OCI-LY3 (cell line): Measurements from ENCODE around the gene CD101.

Experiments used
- H2AFZ ChIP-seq: fragments of 200-600, 300-600 bp; shearing (Covaris generic); 2 replicates; pipeline ENCODE4 v1.6.0; 2014; ENCODE audit warnings: antibody characterized with exemption, low read depth, low read length
- H3K27ac ChIP-seq: fragments of 200-600, 300-600 bp; sonication (generic); 2 replicates; pipeline ENCODE4 v1.5.1; 2014; ENCODE audit warnings: mild to moderate bottlenecking, low read length, moderate library complexity, mixed read lengths
- H3K27me3 ChIP-seq: fragments of 200-600, 300-600 bp; sonication (generic); 2 replicates; pipeline ENCODE4 v1.6.1; 2014; ENCODE audit warnings: low read depth, low read length, mixed read lengths
- H3K36me3 ChIP-seq: fragments of 200-600, 300-600 bp; sonication (generic); replicated peaks from 2 replicates; pipeline ENCODE3; 2014; ENCODE audit warnings: low read depth, low read length, mixed read lengths
- H3K4me1 ChIP-seq: fragments of 300-600, 200-600 bp; sonication (generic); 2 replicates; pipeline ENCODE4 v1.6.1; 2014; ENCODE audit warnings: low read length, mixed read lengths
- H3K4me2 ChIP-seq: fragments of 200-600, 300-600 bp; sonication (generic); 2 replicates; pipeline ENCODE4 v1.6.1; 2014; ENCODE audit warnings: low read length, mixed read lengths
- H3K4me3 ChIP-seq: fragments of 300-600, 200-600 bp; sonication (generic); 2 replicates; pipeline ENCODE4 v1.5.1; 2014; ENCODE audit warnings: antibody characterized with exemption, mild to moderate bottlenecking, low read length, moderate library complexity
- H3K79me2 ChIP-seq: fragments of 300-600, 200-600 bp; shearing (Covaris generic); 2 replicates; pipeline ENCODE4 v1.6.1; 2014; ENCODE audit warnings: mild to moderate bottlenecking, low read length, mixed read lengths
- H3K9ac ChIP-seq: fragments of 300-600, 200-600 bp; shearing (Covaris generic); 2 replicates; pipeline ENCODE4 v1.6.0; 2014; ENCODE audit warnings: mild to moderate bottlenecking, low read length, moderate library complexity
- H3K9me3 ChIP-seq: fragments of 200-600, 300-600 bp; shearing (Covaris generic); 2 replicates; pipeline ENCODE4 v1.6.1; 2014; ENCODE audit warnings: low read length, mixed read lengths; ENCODE audit not compliant: insufficient read depth
- H4K20me1 ChIP-seq: fragments of 200-600, 300-600 bp; sonication (generic); 2 replicates; pipeline ENCODE4 v1.6.1; 2016; ENCODE audit warnings: low read length, mixed read lengths; ENCODE audit not compliant: insufficient read depth
- EZH2phosphoT487 ChIP-seq: fragments of 200-600 bp; shearing (Covaris generic); IDR thresholded peaks from 2 replicates; pipeline ENCODE4 v1.6.1; 2018; ENCODE audit warnings: antibody characterized with exemption, mixed run types, low read depth
- TF ChIP-seq, protein P1 (sequence below): fragments of 200-600, 300-600 bp; sonication (generic); IDR thresholded peaks from 2 replicates; pipeline ENCODE4 v1.5.1; 2014; ENCODE audit warnings: antibody characterized with exemption, low read length, low read depth

Gene CD101

GRCh38 chr1:116956378-116956777 lies 45.2 kb upstream of the CD101 start:
- no peaks in the 10 kb centered on the region for H4K20me1 ChIP-seq
- H3K79me2 ChIP-seq: no peaks in the 10 kb centered on the region
- no peak overlapping the region for H3K27ac ChIP-seq
- H2AFZ ChIP-seq: no peak overlapping the region
- no peaks in the 10 kb centered on the region for H3K4me1 ChIP-seq
- H3K4me2 ChIP-seq: no peak overlapping the region
- no peak overlapping the region for H3K9ac ChIP-seq
- TF ChIP-seq, protein P1, sequence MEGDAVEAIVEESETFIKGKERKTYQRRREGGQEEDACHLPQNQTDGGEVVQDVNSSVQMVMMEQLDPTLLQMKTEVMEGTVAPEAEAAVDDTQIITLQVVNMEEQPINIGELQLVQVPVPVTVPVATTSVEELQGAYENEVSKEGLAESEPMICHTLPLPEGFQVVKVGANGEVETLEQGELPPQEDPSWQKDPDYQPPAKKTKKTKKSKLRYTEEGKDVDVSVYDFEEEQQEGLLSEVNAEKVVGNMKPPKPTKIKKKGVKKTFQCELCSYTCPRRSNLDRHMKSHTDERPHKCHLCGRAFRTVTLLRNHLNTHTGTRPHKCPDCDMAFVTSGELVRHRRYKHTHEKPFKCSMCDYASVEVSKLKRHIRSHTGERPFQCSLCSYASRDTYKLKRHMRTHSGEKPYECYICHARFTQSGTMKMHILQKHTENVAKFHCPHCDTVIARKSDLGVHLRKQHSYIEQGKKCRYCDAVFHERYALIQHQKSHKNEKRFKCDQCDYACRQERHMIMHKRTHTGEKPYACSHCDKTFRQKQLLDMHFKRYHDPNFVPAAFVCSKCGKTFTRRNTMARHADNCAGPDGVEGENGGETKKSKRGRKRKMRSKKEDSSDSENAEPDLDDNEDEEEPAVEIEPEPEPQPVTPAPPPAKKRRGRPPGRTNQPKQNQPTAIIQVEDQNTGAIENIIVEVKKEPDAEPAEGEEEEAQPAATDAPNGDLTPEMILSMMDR: no peak
- no peak for TF ChIP-seq EZH2phosphoT487
- no peaks in the 10 kb centered on the region for H3K36me3 ChIP-seq
- no peaks in the 10 kb centered on the region for H3K9me3 ChIP-seq
- H3K27me3 ChIP-seq: peaks cover 1% of the 10 kb centered on the region; the same call in 1 of the 2 replicates
- no peak overlapping the region for H3K4me3 ChIP-seq

DNA sequence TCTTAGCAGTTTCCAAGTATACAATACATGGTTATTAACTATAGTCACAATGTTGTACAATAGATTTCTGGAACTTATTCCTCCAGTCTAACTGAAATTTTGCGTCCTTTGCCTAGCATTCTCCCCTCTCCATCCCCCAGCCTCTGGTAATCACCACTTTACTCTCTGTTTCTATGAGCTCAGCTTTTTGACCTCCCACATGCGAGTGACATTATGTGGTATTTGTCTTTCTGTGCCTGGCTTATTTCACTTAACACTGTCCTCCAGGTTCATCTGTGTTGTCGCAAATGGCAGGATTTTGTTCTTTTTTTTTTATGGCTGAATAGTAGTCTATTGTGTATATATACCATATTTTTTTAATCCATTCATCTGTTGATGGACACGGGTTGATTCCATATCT lies 43.9 kb upstream of the CD101 start:
- no peak for TF ChIP-seq EZH2phosphoT487
- TF ChIP-seq, protein P1: no peak
- no peak overlapping the region for H3K4me2 ChIP-seq

DNA sequence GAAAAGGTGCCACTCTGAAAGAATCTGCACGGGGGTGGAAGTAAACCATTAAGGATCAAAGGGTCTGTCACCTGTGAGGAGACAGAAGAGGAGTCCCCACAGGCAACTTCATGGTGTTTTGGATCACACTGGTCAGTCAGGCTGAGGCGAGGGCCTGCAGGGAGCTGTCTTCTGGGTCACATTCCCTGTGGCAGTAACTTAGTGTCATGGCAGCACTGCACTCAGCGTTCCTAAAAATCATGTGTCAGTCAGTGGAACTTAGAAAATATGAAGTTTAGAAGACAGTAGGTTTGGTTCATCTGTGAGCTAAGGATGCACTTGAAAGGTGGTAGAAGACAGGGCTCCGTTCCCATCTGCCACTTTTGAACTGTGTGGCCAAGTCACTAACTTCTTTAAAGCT lies 43.5 kb upstream of the CD101 start:
- H3K36me3 ChIP-seq: no peaks in the 10 kb centered on the region
- TF ChIP-seq EZH2phosphoT487: no peak
- TF ChIP-seq, protein P1: no peak

More for the DNA sequence above, 43.9 kb upstream of the CD101 start:
- H3K27ac ChIP-seq: no peak overlapping the region
- H3K27me3 ChIP-seq: no peaks in the 10 kb centered on the region
- no peaks in the 10 kb centered on the region for H3K9me3 ChIP-seq
- no peaks in the 10 kb centered on the region for H4K20me1 ChIP-seq
- H3K9ac ChIP-seq: no peak overlapping the region
- H3K4me1 ChIP-seq: no peaks in the 10 kb centered on the region
- no peak overlapping the region for H3K4me3 ChIP-seq
- H3K36me3 ChIP-seq: no peaks in the 10 kb centered on the region
- H2AFZ ChIP-seq: no peak overlapping the region
- no peaks in the 10 kb centered on the region for H3K79me2 ChIP-seq

DNA sequence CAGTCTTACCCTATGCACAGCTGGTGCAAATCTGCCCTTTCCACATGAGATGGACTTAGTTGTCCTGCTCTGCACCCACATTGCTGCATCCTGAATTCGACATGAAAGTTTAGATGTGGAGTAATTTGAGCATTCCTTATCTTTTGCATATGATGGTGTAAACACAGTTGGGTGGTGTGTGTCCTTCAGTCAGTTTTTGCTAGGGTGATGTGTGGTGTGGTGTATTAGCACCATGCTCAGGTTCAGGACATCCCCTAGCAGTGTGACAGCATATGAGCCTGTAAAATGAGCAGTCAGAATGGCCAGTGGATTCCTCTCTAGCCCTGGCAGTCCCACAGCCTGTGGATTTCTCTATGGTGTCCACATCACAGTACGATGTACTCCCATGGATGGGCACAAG lies 42.6 kb upstream of the CD101 start:
- Histone ChIP-seq H3K27ac (no peak overlapping the region), H3K9ac (no peak overlapping the region), H3K27me3 (no peaks in the 10 kb centered on the region), H4K20me1 (no peaks in the 10 kb centered on the region), H3K9me3 (no peaks in the 10 kb centered on the region), H3K79me2 (no peaks in the 10 kb centered on the region), H2AFZ (no peak overlapping the region), H3K36me3 (no peaks in the 10 kb centered on the region), H3K4me3 (no peak overlapping the region), H3K4me1 (no peaks in the 10 kb centered on the region), H3K4me2 (no peak overlapping the region)
- TF ChIP-seq, protein P1: no peak
- TF ChIP-seq EZH2phosphoT487: no peak

More for the DNA sequence above, 43.5 kb upstream of the CD101 start:
- H2AFZ ChIP-seq: no peak overlapping the region
- no peaks in the 10 kb centered on the region for H3K9me3 ChIP-seq
- H3K79me2 ChIP-seq: no peaks in the 10 kb centered on the region
- no peaks in the 10 kb centered on the region for H3K27me3 ChIP-seq
- H3K9ac ChIP-seq: no peak overlapping the region
- no peaks in the 10 kb centered on the region for H3K4me1 ChIP-seq
- H4K20me1 ChIP-seq: no peaks in the 10 kb centered on the region
- no peak overlapping the region for H3K4me3 ChIP-seq
- no peak overlapping the region for H3K4me2 ChIP-seq
- H3K27ac ChIP-seq: no peak overlapping the region
